DND-41 (cell line): Measurements from ENCODE around the gene DHX30.

Source experiments
- CTCF ChIP-seq: IDR thresholded peaks from 2 replicates; pipeline ENCODE4 v1.5.1; 2012; ENCODE audit warnings: borderline replicate concordance, low read length, moderate library complexity, mild to moderate bottlenecking; ENCODE audit not compliant: poor library complexity, severe bottlenecking; ENCODE audit errors: extremely low read depth
- EZH2 ChIP-seq: IDR thresholded peaks from 3 replicates; pipeline ENCODE4 v1.6.1; 2012; ENCODE audit warnings: borderline replicate concordance, low read depth, mild to moderate bottlenecking, moderate library complexity, low read length, inconsistent platforms; ENCODE audit not compliant: severe bottlenecking

- no peak for TF ChIP-seq EZH2
- peak; percentile 9 for TF ChIP-seq CTCF
Measured at GRCh38 chr3:47882338-47882737, 79.4 kb downstream of the DHX30 start.
